ENCODE measurements around the gene ERBB2. TPM values are rescaled to one million over a fixed set of nuclear protein-coding genes. Genes with fewer than 3 reads are reported as not detected.

ERBB2 gene
- total and polyA plus RNA-seq, 10 of the 15 experiments (the other 5 are each of a cell fraction or from before 2014, with no cell fraction given) = 0.39 to 7.0 (median 4.3) TPM

DNA sequence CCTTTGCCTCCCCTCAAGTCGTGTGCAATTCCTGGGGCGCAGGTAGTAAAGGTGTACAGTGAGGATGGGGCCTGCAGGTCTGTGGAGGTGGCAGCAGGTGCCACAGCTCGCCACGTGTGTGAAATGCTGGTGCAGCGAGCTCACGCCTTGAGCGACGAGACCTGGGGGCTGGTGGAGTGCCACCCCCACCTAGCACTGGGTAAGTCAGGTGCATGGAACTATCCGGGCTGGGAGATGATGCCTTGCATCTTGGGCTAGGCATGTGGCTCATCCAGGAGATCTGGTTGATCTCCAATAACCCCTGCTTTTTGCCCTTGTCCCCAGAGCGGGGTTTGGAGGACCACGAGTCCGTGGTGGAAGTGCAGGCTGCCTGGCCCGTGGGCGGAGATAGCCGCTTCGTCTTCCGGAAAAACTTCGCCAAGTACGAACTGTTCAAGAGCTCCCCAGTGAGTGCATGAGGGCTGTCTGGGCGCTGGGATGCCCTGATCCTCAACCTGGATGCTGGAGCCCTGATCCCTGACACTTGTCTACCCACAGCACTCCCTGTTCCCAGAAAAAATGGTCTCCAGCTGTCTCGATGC, 43.1 kb downstream of the ERBB2 start:
- no peak for FAIRE-seq
- no peak overlapping the region for H3K9ac ChIP-seq (ENCODE audit: control insufficient read depth, insufficient read depth, low read length)

More for the DNA sequence above, 43.1 kb downstream of the ERBB2 start:
- TF ChIP-seq HCFC1 (IDR thresholded peaks at IDR 0.05; ENCODE audit: low read length) = no peak
- no peak for TF ChIP-seq KLF5 (IDR thresholded peaks at IDR 0.05; ENCODE audit: partially characterized antibody)
- TF ChIP-seq, protein P1, sequence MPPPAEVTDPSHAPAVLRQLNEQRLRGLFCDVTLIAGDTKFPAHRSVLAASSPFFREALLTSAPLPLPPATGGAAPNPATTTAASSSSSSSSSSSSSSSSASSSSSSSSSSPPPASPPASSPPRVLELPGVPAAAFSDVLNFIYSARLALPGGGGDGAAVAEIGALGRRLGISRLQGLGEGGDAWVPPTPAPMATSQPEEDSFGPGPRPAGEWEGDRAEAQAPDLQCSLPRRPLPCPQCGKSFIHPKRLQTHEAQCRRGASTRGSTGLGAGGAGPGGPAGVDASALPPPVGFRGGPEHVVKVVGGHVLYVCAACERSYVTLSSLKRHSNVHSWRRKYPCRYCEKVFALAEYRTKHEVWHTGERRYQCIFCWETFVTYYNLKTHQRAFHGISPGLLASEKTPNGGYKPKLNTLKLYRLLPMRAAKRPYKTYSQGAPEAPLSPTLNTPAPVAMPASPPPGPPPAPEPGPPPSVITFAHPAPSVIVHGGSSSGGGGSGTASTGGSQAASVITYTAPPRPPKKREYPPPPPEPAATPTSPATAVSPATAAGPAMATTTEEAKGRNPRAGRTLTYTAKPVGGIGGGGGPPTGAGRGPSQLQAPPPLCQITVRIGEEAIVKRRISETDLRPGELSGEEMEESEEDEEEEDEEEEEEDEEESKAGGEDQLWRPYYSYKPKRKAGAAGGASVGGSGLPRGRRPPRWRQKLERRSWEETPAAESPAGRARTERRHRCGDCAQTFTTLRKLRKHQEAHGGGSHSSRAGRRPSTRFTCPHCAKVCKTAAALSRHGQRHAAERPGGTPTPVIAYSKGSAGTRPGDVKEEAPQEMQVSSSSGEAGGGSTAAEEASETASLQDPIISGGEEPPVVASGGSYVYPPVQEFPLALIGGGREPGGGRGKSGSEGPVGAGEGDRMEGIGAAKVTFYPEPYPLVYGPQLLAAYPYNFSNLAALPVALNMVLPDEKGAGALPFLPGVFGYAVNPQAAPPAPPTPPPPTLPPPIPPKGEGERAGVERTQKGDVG (CRISPR knock-in tag; IDR thresholded peaks at IDR 0.05) = no peak
- TF ChIP-seq BCL11A (IDR thresholded peaks at IDR 0.05; ENCODE audit: low read depth, low read length) = no peak
- POLR2A ChIA-PET = interaction anchor here (0.6 kb wide), 1 partner anchor 98 kb away, joined by 3 read pairs; no protein-coding TSS in a partner anchor
- Histone ChIP-seq H3K9me3 (replicated peaks; ENCODE audit: control insufficient read depth, insufficient read depth, low read length) (no peaks in the 10 kb centered on the region), H3K4me2 (ENCODE audit: control insufficient read depth, insufficient read depth) (no peak overlapping the region), H3K79me2 (ENCODE audit: control insufficient read depth, insufficient read depth, low read length) (no peaks in the 10 kb centered on the region), H3K4me3 (no peak overlapping the region), H2AFZ (ENCODE audit: control insufficient read depth, low read depth, low read length) (no peak overlapping the region), H3K36me3 (ENCODE audit: control insufficient read depth in 2 of 2, insufficient read depth in 2 of 2, low read length in 1 of 2) (no peaks in the 10 kb centered on the region), H4K20me1 (ENCODE audit: control insufficient read depth, insufficient read depth) (no peaks in the 10 kb centered on the region), H3K27ac (ENCODE audit: control insufficient read depth, insufficient read depth) (no peak overlapping the region), H3K27me3 (replicated peaks in 1 of 2; ENCODE audit: control insufficient read depth in 2 of 2, insufficient read depth in 2 of 2, low read length in 1 of 2) (peaks cover 0 to 2% of the 10 kb centered on the region in 2 experiments; a peak in 2 of 4 replicates), H3K4me1 (ENCODE audit: control insufficient read depth, insufficient read depth, low read length) (peaks cover 8% of the 10 kb centered on the region)
- no TSS peak for BruUV-seq (replicated peaks)
- in situ Hi-C loops (cut with MboI) = no loop called here
- WGBS (ENCODE audit: insufficient coverage, insufficient replicate concordance, low lambda C conversion rate, missing lambda C conversion rate) = 37% methylated on average over 21 of the region's 21 CpGs
- intact Hi-C loops (cut with micrococcal nuclease; ENCODE audit: unreplicated experiment) = no loop called here
- CTCF ChIA-PET = interaction anchor here (1.2 kb wide), 1 partner anchor 120 kb away, joined by 3 read pairs; no protein-coding TSS in a partner anchor
- RAD21 ChIA-PET (ENCODE audit: unreplicated experiment) = no interaction called here
- DNase-seq (ENCODE audit: low read depth, low spot score) (no peak), ATAC-seq (no peak)
- SMC1A ChIA-PET (ENCODE audit: uncharacterized antibody, unreplicated experiment) = no interaction called here
